GM10266 (cell line): ENCODE data around the gene RASA3.

Experiments used
- DNase-seq: peaks from one replicate; pipeline ENCODE4 v3.0.0; 2012; ENCODE audit errors: extremely low spot score
- CTCF ChIP-seq: IDR thresholded peaks from 2 replicates; pipeline ENCODE4 v1.5.1; 2012; ENCODE audit warnings: mild to moderate bottlenecking, low read depth; ENCODE audit not compliant: control insufficient read depth, insufficient read depth; ENCODE audit errors: missing control alignments

Gene RASA3

GRCh38 chr13:113974304-113975281 is 157.8 kb downstream of the RASA3 start:
- no peak for DNase-seq

GRCh38 chr13:113973218-113974164 is 158.9 kb downstream of the RASA3 start, which contains the start of gene C13orf46:
Gene C13orf46 (minus strand): TSS chr13:113974076. CDS start chr13:113973997, 79 bp downstream.
- DNase-seq: no peak
- TF ChIP-seq CTCF: no peak

More at GRCh38 chr13:113974304-113975281, 157.8 kb downstream of the RASA3 start:
- TF ChIP-seq CTCF: no peak

- no peak for DNase-seq
- no peak for TF ChIP-seq CTCF
Measured at GRCh38 chr13:113972451-113973217, 159.8 kb downstream of the RASA3 start.

- DNase-seq: no peak
- TF ChIP-seq CTCF: no peak
Measured at GRCh38 chr13:113971471-113972231, 160.8 kb downstream of the RASA3 start.

GRCh38 chr13:113970810-113971470 is 161.5 kb downstream of the RASA3 start:
- no peak for TF ChIP-seq CTCF

More at GRCh38 chr13:113970810-113971470, 161.5 kb downstream of the RASA3 start:
- no peak for DNase-seq
